CD14-positive monocyte (primary cell): Measurements from ENCODE around the gene GRID2IP. TPM values are rescaled to one million over a fixed set of nuclear protein-coding genes. Genes with fewer than 3 reads are reported as not detected.

ENCODE experiments used
- DNase-seq, 3 donors: peaks; one replicate each; pipeline ENCODE4 v3.0.0-alpha.2; 2011 to 2022
- H2AFZ ChIP-seq: 2 replicates; pipeline ENCODE4 v1.6.0; 2012; ENCODE audit warnings: mild to moderate bottlenecking, low read depth, low read length, inconsistent platforms; ENCODE audit not compliant: insufficient read depth, poor library complexity, severe bottlenecking
- H3K27ac ChIP-seq, 2 donors: 1 replicate in 1 of 2; 2 replicates in 1 of 2; pipeline ENCODE4 v1.5.1; 2012 to 2013; ENCODE audit warnings: low read length in 2 of 2, control low read depth in 1 of 2, inconsistent platforms in 1 of 2, low read depth in 1 of 2, mild to moderate bottlenecking in 1 of 2
- H3K27me3 ChIP-seq, 2 donors: one replicate each; pipeline versions ENCODE4 v1.6.0 to v1.6.1; 2011 to 2013; ENCODE audit warnings: low read length in 2 of 2; ENCODE audit not compliant: control insufficient read depth in 2 of 2, insufficient read depth in 2 of 2
- H3K36me3 ChIP-seq, 2 donors: replicated peaks in 1 of 2; 1 replicate in 1 of 2; 2 replicates in 1 of 2; pipeline versions ENCODE4 v1.5.1 to v1.6.1; 2012 to 2013; ENCODE audit warnings: low read length in 2 of 2, control low read depth in 1 of 2, inconsistent platforms in 1 of 2, mild to moderate bottlenecking in 1 of 2; ENCODE audit not compliant: insufficient read depth in 2 of 2, control insufficient read depth in 1 of 2
- H3K4me1 ChIP-seq, 2 donors: 1 replicate in 1 of 2; 2 replicates in 1 of 2; pipeline versions ENCODE4 v1.5.1 to v1.6.1; 2012 to 2013; ENCODE audit warnings: low read length in 2 of 2, control low read depth in 1 of 2, inconsistent platforms in 1 of 2, mild to moderate bottlenecking in 1 of 2, moderate library complexity in 1 of 2; ENCODE audit not compliant: insufficient read depth in 2 of 2, control insufficient read depth in 1 of 2
- H3K4me2 ChIP-seq: replicated peaks from 2 replicates; pipeline ENCODE3; 2012; ENCODE audit warnings: low read length, moderate library complexity, mild to moderate bottlenecking; ENCODE audit not compliant: poor library complexity, severe bottlenecking; ENCODE audit errors: extremely low read depth
- H3K4me3 ChIP-seq, 3 experiments: fragments of 200-600 bp in 1 of 3; sonication (generic) in 1 of 3; replicated peaks in 1 of 3; 1 replicate in 2 of 3; 2 replicates in 1 of 3; pipeline ENCODE4 v1.5.1; 2011 to 2013; ENCODE audit warnings: low read length in 3 of 3, mild to moderate bottlenecking in 3 of 3, control low read depth in 2 of 3, low read depth in 2 of 3, inconsistent platforms in 1 of 3, moderate library complexity in 1 of 3
- H3K79me2 ChIP-seq: 2 replicates; pipeline ENCODE4 v1.6.0; 2012; ENCODE audit warnings: mild to moderate bottlenecking, control low read depth, inconsistent platforms, low read length, moderate library complexity; ENCODE audit not compliant: insufficient read depth
- H3K9ac ChIP-seq: 2 replicates; pipeline ENCODE4 v1.6.0; 2017; ENCODE audit warnings: low read length, mild to moderate bottlenecking; ENCODE audit not compliant: insufficient read depth, poor library complexity, severe bottlenecking
- H3K9me3 ChIP-seq, 2 donors: replicated peaks in 1 of 2; 1 replicate in 1 of 2; 2 replicates in 1 of 2; pipeline versions ENCODE4 v1.5.1 to v1.6.1; 2012 to 2013; ENCODE audit warnings: low read length in 2 of 2, control low read depth in 1 of 2; ENCODE audit not compliant: control insufficient read depth in 1 of 2, insufficient read depth in 1 of 2
- H4K20me1 ChIP-seq: 2 replicates; pipeline ENCODE4 v1.6.0; 2012; ENCODE audit warnings: mild to moderate bottlenecking, low read length, control low read depth, moderate library complexity; ENCODE audit not compliant: insufficient read depth
- H3K27ac Mint-ChIP-seq, 7 donors: one replicate each; pipeline ENCODE4 v1.8.0; 2020; ENCODE audit warnings: mild to moderate bottlenecking in 7 of 7, mixed read lengths in 7 of 7, moderate library complexity in 6 of 7, inconsistent platforms in 2 of 7
- H3K27me3 Mint-ChIP-seq, 3 donors: one replicate each; pipeline ENCODE4 v1.8.0; 2021 to 2022; ENCODE audit warnings: low read depth in 3 of 3, mild to moderate bottlenecking in 3 of 3, mixed read lengths in 3 of 3, moderate library complexity in 3 of 3, inconsistent platforms in 1 of 3
- H3K36me3 Mint-ChIP-seq, 2 donors: one replicate each; pipeline ENCODE4 v1.8.0; 2020; ENCODE audit warnings: mixed read lengths in 2 of 2, inconsistent platforms in 1 of 2, mild to moderate bottlenecking in 1 of 2
- H3K4me1 Mint-ChIP-seq: one replicate; pipeline ENCODE4 v1.8.0; 2020; ENCODE audit warnings: mild to moderate bottlenecking, mixed read lengths
- H3K4me3 Mint-ChIP-seq, 2 donors: one replicate each; pipeline ENCODE4 v1.8.0; 2020; ENCODE audit warnings: mild to moderate bottlenecking in 2 of 2, mixed read lengths in 2 of 2, moderate library complexity in 1 of 2
- H3K9me3 Mint-ChIP-seq, 7 donors: one replicate each; pipeline ENCODE4 v1.8.0; 2020 to 2022; ENCODE audit warnings: mixed read lengths in 7 of 7, mild to moderate bottlenecking in 6 of 7, moderate library complexity in 6 of 7, inconsistent platforms in 2 of 7
- CTCF ChIP-seq: fragments of 200-600 bp; IDR thresholded peaks from one replicate; pipeline ENCODE4 v1.8.0; 2022; ENCODE audit warnings: antibody characterized with exemption, mild to moderate bottlenecking
- WGBS: methylation state at CpG from one replicate; pipeline ENCODE4 v1.1.5; 2013; ENCODE audit warnings: missing lambda C conversion rate; ENCODE audit not compliant: insufficient coverage; 5-methylcytosine and 5-hydroxymethylcytosine counted together
- intact Hi-C, 2 donors: fragments of 100-400 bp; cut with micrococcal nuclease; formaldehyde crosslinking; loops; one replicate each; pipeline versions ENCODE4 v1.15.0 to v1.15.1; 2023
- polyA plus RNA-seq, 3 donors: library from polyadenylated mRNA; depleted of rRNA in 1 of 3; unstranded in 2 of 3; stranded (reverse) in 1 of 3; fragments of 300-500 nt in 2 of 3; fragments of >200 nt in 1 of 3; fragmentation: Illumina TruSeq in 2 of 3; gene quantifications; 1 replicate in 2 of 3; 2 replicates in 1 of 3; pipeline ENCODE4 v1.2.3, GENCODE V29; 2012 to 2021

The GRID2IP gene
- polyA plus RNA-seq, 3 donors, result not detected

- Mint-ChIP-seq H3K36me3 (no peaks in the 10 kb centered on the region), H3K4me3 (no peak overlapping the region), H3K27ac (no peak overlapping the region), H3K4me1 (peaks cover 14% of the 10 kb centered on the region), H3K27me3 (peaks cover 1 to 2% (median 2%) of the 10 kb centered on the region in 3 donors), H3K9me3 (peaks cover 0 to 2% (median 0%) of the 10 kb centered on the region in 7 donors)
- H3K4me3 ChIP-seq, result no peak overlapping the region
- no peak overlapping the region for H3K4me2 ChIP-seq
- H3K27me3 ChIP-seq, result no peaks in the 10 kb centered on the region
- H3K36me3 ChIP-seq, result no peaks in the 10 kb centered on the region
- H4K20me1 ChIP-seq, result no peaks in the 10 kb centered on the region
- H3K79me2 ChIP-seq, result no peaks in the 10 kb centered on the region
- H3K4me1 ChIP-seq, result peaks cover 17 to 18% of the 10 kb centered on the region in 2 donors
- no peak overlapping the region for H3K9ac ChIP-seq
- intact Hi-C loops, result no loop called here
- H3K27ac ChIP-seq, result no peak overlapping the region
- DNase-seq, result no peak
- H2AFZ ChIP-seq, result no peak overlapping the region
- TF ChIP-seq CTCF, result no peak
- H3K9me3 ChIP-seq, result no peaks in the 10 kb centered on the region
- WGBS, result 100% methylated on average over 1 of the region's 1 CpG
Observed at GRCh38 chr7:6547400-6547799, 3.9 kb downstream of the GRID2IP start.

GRCh38 chr7:6546498-6547251 lies 4.6 kb downstream of the GRID2IP start:
- intact Hi-C loops, result no loop called here
- H3K36me3 Mint-ChIP-seq, result no peaks in the 10 kb centered on the region
- Histone ChIP-seq H3K4me2 (no peak overlapping the region), H3K9me3 (no peaks in the 10 kb centered on the region), H3K36me3 (no peaks in the 10 kb centered on the region), H2AFZ (peak overlapping the region; percentile 68), H3K27ac (no peak overlapping the region), H3K4me3 (no peak overlapping the region), H4K20me1 (no peaks in the 10 kb centered on the region), H3K27me3 (no peaks in the 10 kb centered on the region), H3K79me2 (no peaks in the 10 kb centered on the region), H3K4me1 (peaks cover 17 to 18% of the 10 kb centered on the region in 2 donors), H3K9ac (no peak overlapping the region)
- 4% methylated on average over 5 of the region's 12 CpGs for WGBS
- TF ChIP-seq CTCF, result no peak
- peaks cover 14% of the 10 kb centered on the region for H3K4me1 Mint-ChIP-seq
- H3K9me3 Mint-ChIP-seq, result peaks cover 0 to 3% (median 0%) of the 10 kb centered on the region in 7 donors
- H3K27ac Mint-ChIP-seq, result no peak overlapping the region
- peak overlapping the region in 1 of 2 donors; percentile 20 for H3K4me3 Mint-ChIP-seq
- no peak for DNase-seq
- peaks cover 1 to 2% (median 1%) of the 10 kb centered on the region in 3 donors for H3K27me3 Mint-ChIP-seq
